Rectal smooth muscle tissue (tissue), 1 donor: ENCODE results near the gene NEK4.
"Not testable (repeated sequence)": the region's sequence is repeated elsewhere in the genome, so short reads cannot be mapped to it uniquely, and the experiment has no call there.

Source experiments
- H3K27ac ChIP-seq: one replicate; pipeline ENCODE4 v1.7.0; 2013; ENCODE audit warnings: low read depth, low read length, inconsistent platforms
- H3K27me3 ChIP-seq: one replicate; pipeline ENCODE4 v1.7.0; 2013; ENCODE audit warnings: low read length; ENCODE audit not compliant: control insufficient read depth, insufficient read depth
- H3K36me3 ChIP-seq: one replicate; pipeline ENCODE4 v1.7.0; 2013; ENCODE audit warnings: low read length; ENCODE audit not compliant: control insufficient read depth, insufficient read depth
- H3K4me1 ChIP-seq: one replicate; pipeline ENCODE4 v1.7.0; 2013; ENCODE audit warnings: low read length; ENCODE audit not compliant: control insufficient read depth, insufficient read depth
- H3K4me3 ChIP-seq: one replicate; pipeline ENCODE4 v1.7.0; 2013; ENCODE audit warnings: low read length
- H3K9ac ChIP-seq: one replicate; pipeline ENCODE4 v1.7.0; 2013; ENCODE audit warnings: low read length

The NEK4 gene

GRCh38 chr3:52731590-52731989, 39.1 kb downstream of the NEK4 start:
- peaks cover 4% of the 10 kb centered on the region for H3K36me3 ChIP-seq
- no peaks in the 10 kb centered on the region for H3K27me3 ChIP-seq
- H3K9ac ChIP-seq: no peak overlapping the region
- no peaks in the 10 kb centered on the region for H3K4me1 ChIP-seq
- H3K4me3 ChIP-seq: no peak overlapping the region
- no peak overlapping the region for H3K27ac ChIP-seq

DNA sequence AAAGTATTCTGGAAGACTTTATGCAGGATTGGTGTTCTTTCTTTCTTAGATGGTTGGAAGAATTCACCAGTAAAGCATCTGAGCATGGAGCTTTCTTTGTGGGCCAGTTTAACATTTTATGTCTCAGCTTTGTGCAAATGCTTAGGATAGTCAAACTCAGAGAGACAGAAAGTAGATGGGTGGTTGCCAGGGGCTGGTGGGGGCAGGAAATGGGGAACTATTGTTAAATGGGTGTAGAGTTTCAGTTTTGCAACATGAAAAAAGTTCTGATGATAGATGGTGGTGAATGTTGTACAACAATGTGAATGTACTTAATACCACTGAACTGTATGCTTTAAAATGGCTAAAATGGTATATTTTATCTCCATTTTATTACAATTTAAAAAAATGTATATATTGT, 40.1 kb downstream of the NEK4 start:
- Histone ChIP-seq H3K27ac (no peak overlapping the region), H3K4me1 (no peaks in the 10 kb centered on the region), H3K4me3 (no peak overlapping the region), H3K27me3 (no peaks in the 10 kb centered on the region), H3K9ac (no peak overlapping the region), H3K36me3 (peaks cover 4% of the 10 kb centered on the region)

GRCh38 chr3:52728753-52729152, 42.0 kb downstream of the NEK4 start:
- not testable (repeated sequence) for H3K27me3 ChIP-seq, H3K4me1 ChIP-seq, H3K9ac ChIP-seq, H3K36me3 ChIP-seq, H3K27ac ChIP-seq, H3K4me3 ChIP-seq

- Histone ChIP-seq H3K27ac (no peak overlapping the region), H3K36me3 (no peaks in the 10 kb centered on the region), H3K4me1 (no peaks in the 10 kb centered on the region), H3K4me3 (no peak overlapping the region), H3K9ac (no peak overlapping the region), H3K27me3 (no peaks in the 10 kb centered on the region)
Measured at GRCh38 chr3:52724511-52724910, 46.2 kb downstream of the NEK4 start.

DNA sequence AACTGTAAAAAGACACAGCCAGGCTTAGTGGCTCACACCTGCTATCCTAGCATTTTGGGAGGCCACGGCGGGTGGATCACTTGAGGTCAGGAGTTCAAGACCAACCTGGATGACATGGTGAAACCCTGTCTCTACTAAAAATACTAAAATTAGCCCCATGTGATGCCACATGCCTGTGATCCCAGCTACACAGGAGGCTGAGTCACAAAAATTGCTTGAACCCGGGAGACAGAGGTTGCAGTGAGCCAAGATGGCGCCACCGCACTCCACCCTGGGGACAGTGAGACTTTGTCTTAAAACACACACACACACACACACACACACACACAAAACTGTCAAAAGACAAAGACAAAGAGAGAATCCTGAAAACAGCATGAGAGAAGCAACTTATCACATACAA, 46.8 kb downstream of the NEK4 start:
- Histone ChIP-seq H3K4me3 (no peak overlapping the region), H3K36me3 (no peaks in the 10 kb centered on the region), H3K4me1 (no peaks in the 10 kb centered on the region), H3K27me3 (no peaks in the 10 kb centered on the region), H3K27ac (no peak overlapping the region), H3K9ac (no peak overlapping the region)

- Histone ChIP-seq H3K27me3 (no peaks in the 10 kb centered on the region), H3K9ac (no peak overlapping the region), H3K4me1 (no peaks in the 10 kb centered on the region), H3K4me3 (no peak overlapping the region), H3K27ac (no peak overlapping the region), H3K36me3 (no peaks in the 10 kb centered on the region)
Measured at GRCh38 chr3:52722491-52722890, 48.2 kb downstream of the NEK4 start.

- Histone ChIP-seq H3K9ac (no peak overlapping the region), H3K27ac (no peak overlapping the region), H3K4me1 (no peaks in the 10 kb centered on the region), H3K27me3 (no peaks in the 10 kb centered on the region), H3K4me3 (no peak overlapping the region), H3K36me3 (no peaks in the 10 kb centered on the region)
Measured at GRCh38 chr3:52721730-52722008, 49.1 kb downstream of the NEK4 start.

DNA sequence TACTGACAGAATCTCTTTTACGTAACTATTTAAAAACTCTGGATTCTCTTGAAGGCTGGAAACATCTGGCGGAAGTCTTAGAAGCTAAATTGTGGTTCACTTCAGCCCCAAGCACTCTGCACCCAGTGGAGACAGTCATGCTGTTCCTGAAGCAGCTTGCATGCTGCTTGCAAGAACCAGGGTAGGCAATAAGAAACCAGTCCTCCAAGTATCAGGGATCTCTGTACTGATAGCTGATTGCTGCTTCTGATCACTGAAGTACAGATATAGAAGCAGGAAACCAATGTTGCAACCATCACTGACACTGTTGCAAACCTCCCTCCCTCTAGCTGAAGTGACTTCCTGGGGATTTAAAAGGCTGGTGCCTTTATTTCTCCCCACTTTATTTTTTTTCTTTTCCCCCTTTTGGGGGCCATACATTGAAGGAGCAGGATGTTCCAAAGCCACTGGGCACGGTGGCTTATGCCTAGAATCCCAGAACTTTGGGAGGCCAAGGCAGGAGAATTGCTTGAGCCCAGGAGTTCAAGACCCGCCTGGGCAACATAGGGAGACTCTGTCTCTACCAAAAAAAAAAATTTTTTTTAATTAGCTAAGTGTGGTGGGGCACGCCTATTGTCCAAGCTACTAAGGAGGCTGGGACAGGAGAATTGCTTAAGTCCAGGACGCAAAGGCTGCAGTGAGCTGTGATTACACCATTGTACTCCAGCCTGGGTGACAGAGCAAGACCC, 49.6 kb downstream of the NEK4 start:
- H3K4me1 ChIP-seq: no peaks in the 10 kb centered on the region
- H3K36me3 ChIP-seq: no peaks in the 10 kb centered on the region
- H3K9ac ChIP-seq: no peak overlapping the region
- H3K27ac ChIP-seq: no peak overlapping the region
- no peak overlapping the region for H3K4me3 ChIP-seq
- no peaks in the 10 kb centered on the region for H3K27me3 ChIP-seq

GRCh38 chr3:52719618-52720017, 51.1 kb downstream of the NEK4 start:
- Histone ChIP-seq H3K4me1 (no peaks in the 10 kb centered on the region), H3K27ac (no peak overlapping the region), H3K27me3 (no peaks in the 10 kb centered on the region)

GRCh38 chr3:52715714-52716305, 54.9 kb downstream of the NEK4 start:
- no peaks in the 10 kb centered on the region for H3K4me1 ChIP-seq
- no peaks in the 10 kb centered on the region for H3K27me3 ChIP-seq
- no peak overlapping the region for H3K27ac ChIP-seq
- no peak overlapping the region for H3K9ac ChIP-seq
- H3K36me3 ChIP-seq: no peaks in the 10 kb centered on the region
- H3K4me3 ChIP-seq: no peak overlapping the region

More at GRCh38 chr3:52719618-52720017, 51.1 kb downstream of the NEK4 start:
- H3K36me3 ChIP-seq: no peaks in the 10 kb centered on the region
- no peak overlapping the region for H3K9ac ChIP-seq
- H3K4me3 ChIP-seq: no peak overlapping the region

- Histone ChIP-seq H3K27me3 (no peaks in the 10 kb centered on the region), H3K4me3 (no peak overlapping the region), H3K4me1 (no peaks in the 10 kb centered on the region), H3K36me3 (no peaks in the 10 kb centered on the region), H3K27ac (no peak overlapping the region), H3K9ac (no peak overlapping the region)
Measured at GRCh38 chr3:52714335-52715302, 56.1 kb downstream of the NEK4 start.

DNA sequence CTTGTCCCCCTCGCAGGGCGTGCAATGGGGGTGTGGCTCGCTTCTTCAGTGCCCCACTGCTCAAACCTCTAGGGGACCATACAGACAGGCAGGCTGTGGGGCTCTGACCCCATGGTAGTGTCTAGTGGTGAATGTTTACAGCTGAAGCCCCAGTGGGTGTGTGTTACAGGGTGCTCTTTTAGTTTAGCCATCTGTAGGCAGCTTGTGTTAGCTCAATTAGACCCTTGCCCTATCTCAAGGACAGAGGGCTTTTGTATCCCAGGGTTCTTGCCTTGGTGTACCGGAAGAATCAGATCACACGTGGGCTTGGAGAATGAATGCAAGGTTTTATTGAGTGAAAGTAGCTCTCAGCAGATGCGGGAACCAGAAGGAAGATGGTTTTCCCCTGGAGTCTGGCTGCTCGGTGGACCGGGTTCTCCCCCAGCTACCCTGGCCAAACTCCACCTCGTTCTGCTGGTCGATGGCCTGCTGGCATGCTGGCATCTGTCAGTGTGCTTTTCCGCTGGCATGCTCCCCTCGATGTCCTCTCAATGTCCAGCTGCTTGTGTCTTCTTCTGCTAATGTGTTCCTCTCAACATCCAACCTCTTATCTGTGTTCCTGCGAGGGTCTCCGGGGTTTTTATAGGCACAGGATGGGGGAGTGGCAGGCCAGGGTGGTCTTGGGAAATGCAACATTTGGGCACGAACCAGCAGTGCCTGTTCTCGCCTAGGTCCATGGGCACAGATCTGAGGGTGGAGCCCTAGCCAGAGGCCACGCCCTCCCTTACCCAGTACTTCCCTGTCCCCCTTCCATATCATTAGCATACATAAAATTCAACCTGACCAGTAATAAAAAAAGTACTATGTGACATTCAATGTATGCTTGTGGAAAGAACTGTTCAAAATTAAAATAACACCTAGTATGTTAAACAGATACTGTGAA, 58.2 kb downstream of the NEK4 start:
- Histone ChIP-seq H3K4me1 (no peaks in the 10 kb centered on the region), H3K4me3 (no peak overlapping the region), H3K36me3 (no peaks in the 10 kb centered on the region), H3K9ac (no peak overlapping the region), H3K27ac (no peak overlapping the region), H3K27me3 (no peaks in the 10 kb centered on the region)
